Measurements from ENCODE around the gene IDE. TPM values are rescaled to one million over a fixed set of nuclear protein-coding genes. Genes with fewer than 3 reads are reported as not detected.
A peak's percentile ranks its signal among the peaks of the same experiment; 100 is the strongest.

Gene IDE
- total RNA-seq, 4 donors from 2014 or later: 38.8 to 95.2 (median 46.7) TPM

- intact Hi-C loops (cut with DNase I): no loop called here
- H3K9me3 ChIP-seq: no peaks in the 10 kb centered on the region
- H3K27me3 ChIP-seq: no peaks in the 10 kb centered on the region
- no peak for DNase-seq
- no peak overlapping the region for H3K4me3 ChIP-seq (replicated peaks in 1 of 3)
- H3K4me1 ChIP-seq: peaks cover 0 to 4% of the 10 kb centered on the region in 2 donors
- H3K36me3 ChIP-seq: no peaks in the 10 kb centered on the region
- TF ChIP-seq POLR2A (IDR thresholded peaks at IDR 0.05): no peak
- TF ChIP-seq CTCF (IDR thresholded peaks at IDR 0.05): no peak
- H3K27ac ChIP-seq: no peak overlapping the region
Measured at GRCh38 chr10:92421550-92421949, 152.3 kb downstream of the IDE start.

GRCh38 chr10:92420546-92421275, 153.2 kb downstream of the IDE start:
- intact Hi-C loops (cut with DNase I): no loop called here
- WGBS, 2 donors: 18% methylated on average over 45 to 46 of the region's 46 CpGs

GRCh38 chr10:92419740-92420545, 153.9 kb downstream of the IDE start:
- WGBS, 2 donors: 34 to 37% methylated on average over 26 to 29 of the region's 34 CpGs
- Histone ChIP-seq H3K27ac (no peak overlapping the region), H3K27me3 (no peaks in the 10 kb centered on the region), H3K4me1 (peaks cover 0 to 4% of the 10 kb centered on the region in 2 donors), H3K4me3 (replicated peaks in 1 of 3) (peak overlapping the region in 2 of 3 donors; percentile 4 to 6), H3K36me3 (no peaks in the 10 kb centered on the region), H3K9me3 (no peaks in the 10 kb centered on the region)
- TF ChIP-seq CTCF (IDR thresholded peaks at IDR 0.05) (peak in 4 of 6 experiments; percentile 25 to 43 (median 34)), POLR2A (IDR thresholded peaks at IDR 0.05) (no peak)
- intact Hi-C loops (cut with DNase I): no loop called here
- DNase-seq: peak; percentile 44 to 64

More at GRCh38 chr10:92420546-92421275, 153.2 kb downstream of the IDE start:
- H3K4me3 ChIP-seq (replicated peaks in 1 of 3): peak overlapping the region; percentile 4 to 7 (median 6)
- H3K9me3 ChIP-seq: no peaks in the 10 kb centered on the region
- no peak overlapping the region for H3K27ac ChIP-seq
- H3K27me3 ChIP-seq: no peaks in the 10 kb centered on the region
- H3K36me3 ChIP-seq: no peaks in the 10 kb centered on the region
- H3K4me1 ChIP-seq: peaks cover 0 to 4% of the 10 kb centered on the region in 2 donors
- TF ChIP-seq POLR2A (IDR thresholded peaks at IDR 0.05) (no peak), CTCF (IDR thresholded peaks at IDR 0.05) (no peak)
- peak in 1 of 2 donors; percentile 2 for DNase-seq

GRCh38 chr10:92418891-92419290, 155.0 kb downstream of the IDE start:
- Histone ChIP-seq H3K4me1 (peaks cover 0 to 4% of the 10 kb centered on the region in 2 donors), H3K36me3 (no peaks in the 10 kb centered on the region), H3K27ac (no peak overlapping the region), H3K9me3 (no peaks in the 10 kb centered on the region), H3K4me3 (replicated peaks in 1 of 3) (no peak overlapping the region), H3K27me3 (no peaks in the 10 kb centered on the region)
- no peak for TF ChIP-seq POLR2A (IDR thresholded peaks at IDR 0.05)
- no peak for TF ChIP-seq CTCF (IDR thresholded peaks at IDR 0.05)
- intact Hi-C loops (cut with DNase I): no loop called here
- 96 to 97% methylated on average over 7 of the region's 7 CpGs for WGBS, 2 donors
- no peak for DNase-seq

GRCh38 chr10:92418221-92418620, 155.7 kb downstream of the IDE start:
- no peak for DNase-seq
- Histone ChIP-seq H3K36me3 (no peaks in the 10 kb centered on the region), H3K27me3 (no peaks in the 10 kb centered on the region), H3K4me1 (peaks cover 0 to 4% of the 10 kb centered on the region in 2 donors), H3K9me3 (no peaks in the 10 kb centered on the region), H3K27ac (no peak overlapping the region), H3K4me3 (replicated peaks in 1 of 3) (no peak overlapping the region)
- WGBS, 2 donors: 86 to 88% methylated on average over 2 of the region's 2 CpGs
- TF ChIP-seq CTCF (IDR thresholded peaks at IDR 0.05) (no peak), POLR2A (IDR thresholded peaks at IDR 0.05) (no peak)
- intact Hi-C loops (cut with DNase I): no loop called here
